ENCODE measurements around the gene FAIM2. TPM values are rescaled to one million over a fixed set of nuclear protein-coding genes. Genes with fewer than 3 reads are reported as not detected.
A peak's percentile ranks its signal among the peaks of the same experiment; 100 is the strongest.

Gene FAIM2
- total and polyA plus RNA-seq, 10 of the 15 experiments (the other 5 are each of a cell fraction or from before 2014, with no cell fraction given), result not detected

GRCh38 chr12:49903351-49903699 is 375 bp downstream of the FAIM2 start:
- ChIA-PET RAD21 (ENCODE audit: unreplicated experiment) (no interaction called here), SMC1A (ENCODE audit: uncharacterized antibody, unreplicated experiment) (no interaction called here), CTCF (no interaction called here), POLR2A (no interaction called here)
- Histone ChIP-seq H3K4me1 (ENCODE audit: control insufficient read depth, insufficient read depth, low read length) (no peaks in the 10 kb centered on the region), H3K9ac (ENCODE audit: control insufficient read depth, insufficient read depth, low read length) (no peak overlapping the region), H4K20me1 (ENCODE audit: control insufficient read depth, insufficient read depth) (no peaks in the 10 kb centered on the region), H3K27ac (ENCODE audit: control insufficient read depth, insufficient read depth) (no peak overlapping the region), H3K27me3 (replicated peaks in 1 of 2; ENCODE audit: control insufficient read depth in 2 of 2, insufficient read depth in 2 of 2, low read length in 1 of 2) (peaks cover 8 to 9% of the 10 kb centered on the region in 2 experiments), H2AFZ (ENCODE audit: control insufficient read depth, low read depth, low read length) (no peak overlapping the region), H3K9me3 (replicated peaks; ENCODE audit: control insufficient read depth, insufficient read depth, low read length) (no peaks in the 10 kb centered on the region), H3K4me2 (ENCODE audit: control insufficient read depth, insufficient read depth) (no peak overlapping the region), H3K4me3 (no peak overlapping the region), H3K36me3 (ENCODE audit: control insufficient read depth in 2 of 2, insufficient read depth in 2 of 2, low read length in 1 of 2) (no peaks in the 10 kb centered on the region), H3K79me2 (ENCODE audit: control insufficient read depth, insufficient read depth, low read length) (no peaks in the 10 kb centered on the region)
- in situ Hi-C loops (cut with MboI), result no loop called here
- 55% methylated on average over 12 of the region's 12 CpGs for WGBS (ENCODE audit: insufficient coverage, insufficient replicate concordance, low lambda C conversion rate, missing lambda C conversion rate)
- no TSS peak for BruUV-seq (replicated peaks)
- TF ChIP-seq YY1 (IDR thresholded peaks at IDR 0.05; ENCODE audit: low read depth, low read length) (no peak), SMC3 (IDR thresholded peaks at IDR 0.05; ENCODE audit: borderline replicate concordance, low read length) (no peak), NFYA (IDR thresholded peaks at IDR 0.05; ENCODE audit: borderline replicate concordance, low read depth, low read length) (no peak), MEF2B (IDR thresholded peaks at IDR 0.05; ENCODE audit: partially characterized antibody, poor library complexity, severe bottlenecking) (no peak), NRF1 (conservative IDR thresholded peaks at IDR 0.05; ENCODE audit: low read depth, low read length) (no peak), HCFC1 (IDR thresholded peaks at IDR 0.05; ENCODE audit: low read length) (no peak)
- FAIRE-seq, result no peak
- ATAC-seq, result no peak
- intact Hi-C loops (cut with micrococcal nuclease; ENCODE audit: unreplicated experiment), result no loop called here
- no peak for DNase-seq (ENCODE audit: low read depth, low spot score)

GRCh38 chr12:49902399-49903350 is 1.0 kb downstream of the FAIM2 start:
- in situ Hi-C loops (cut with MboI) (no loop called here), intact Hi-C loops (cut with micrococcal nuclease; ENCODE audit: unreplicated experiment) (no loop called here)
- RAD21 ChIA-PET (ENCODE audit: unreplicated experiment), result no interaction called here

More at GRCh38 chr12:49902399-49903350, 1.0 kb downstream of the FAIM2 start:
- ATAC-seq (peak; percentile 32; the same call in 1 of the 3 replicates), FAIRE-seq (no peak), DNase-seq (ENCODE audit: low read depth, low spot score) (no peak)
- Histone ChIP-seq H2AFZ (ENCODE audit: control insufficient read depth, low read depth, low read length) (no peak overlapping the region), H3K9ac (ENCODE audit: control insufficient read depth, insufficient read depth, low read length) (no peak overlapping the region), H3K4me3 (no peak overlapping the region), H3K27ac (ENCODE audit: control insufficient read depth, insufficient read depth) (no peak overlapping the region), H3K4me2 (ENCODE audit: control insufficient read depth, insufficient read depth) (no peak overlapping the region), H3K4me1 (ENCODE audit: control insufficient read depth, insufficient read depth, low read length) (no peaks in the 10 kb centered on the region), H4K20me1 (ENCODE audit: control insufficient read depth, insufficient read depth) (no peaks in the 10 kb centered on the region), H3K79me2 (ENCODE audit: control insufficient read depth, insufficient read depth, low read length) (no peaks in the 10 kb centered on the region), H3K9me3 (replicated peaks; ENCODE audit: control insufficient read depth, insufficient read depth, low read length) (no peaks in the 10 kb centered on the region), H3K36me3 (ENCODE audit: control insufficient read depth in 2 of 2, insufficient read depth in 2 of 2, low read length in 1 of 2) (no peaks in the 10 kb centered on the region), H3K27me3 (replicated peaks in 1 of 2; ENCODE audit: control insufficient read depth in 2 of 2, insufficient read depth in 2 of 2, low read length in 1 of 2) (peaks cover 8 to 9% of the 10 kb centered on the region in 2 experiments)
- no TSS peak for BruUV-seq (replicated peaks)
- POLR2A ChIA-PET, result no interaction called here
- 35% methylated on average over 16 of the region's 16 CpGs for WGBS (ENCODE audit: insufficient coverage, insufficient replicate concordance, low lambda C conversion rate, missing lambda C conversion rate)
- SMC1A ChIA-PET (ENCODE audit: uncharacterized antibody, unreplicated experiment), result no interaction called here
- CTCF ChIA-PET, result no interaction called here
- TF ChIP-seq RUNX3 (IDR thresholded peaks at IDR 0.05; ENCODE audit: low read length) (no peak), BCL11A (IDR thresholded peaks at IDR 0.05; ENCODE audit: low read depth, low read length) (no peak), NRF1 (conservative IDR thresholded peaks at IDR 0.05; ENCODE audit: low read depth, low read length) (no peak), KAT2A (conservative IDR thresholded peaks at IDR 0.05; ENCODE audit: control insufficient read depth, low read depth, low read length) (no peak)
- TF ChIP-seq, protein P1, sequence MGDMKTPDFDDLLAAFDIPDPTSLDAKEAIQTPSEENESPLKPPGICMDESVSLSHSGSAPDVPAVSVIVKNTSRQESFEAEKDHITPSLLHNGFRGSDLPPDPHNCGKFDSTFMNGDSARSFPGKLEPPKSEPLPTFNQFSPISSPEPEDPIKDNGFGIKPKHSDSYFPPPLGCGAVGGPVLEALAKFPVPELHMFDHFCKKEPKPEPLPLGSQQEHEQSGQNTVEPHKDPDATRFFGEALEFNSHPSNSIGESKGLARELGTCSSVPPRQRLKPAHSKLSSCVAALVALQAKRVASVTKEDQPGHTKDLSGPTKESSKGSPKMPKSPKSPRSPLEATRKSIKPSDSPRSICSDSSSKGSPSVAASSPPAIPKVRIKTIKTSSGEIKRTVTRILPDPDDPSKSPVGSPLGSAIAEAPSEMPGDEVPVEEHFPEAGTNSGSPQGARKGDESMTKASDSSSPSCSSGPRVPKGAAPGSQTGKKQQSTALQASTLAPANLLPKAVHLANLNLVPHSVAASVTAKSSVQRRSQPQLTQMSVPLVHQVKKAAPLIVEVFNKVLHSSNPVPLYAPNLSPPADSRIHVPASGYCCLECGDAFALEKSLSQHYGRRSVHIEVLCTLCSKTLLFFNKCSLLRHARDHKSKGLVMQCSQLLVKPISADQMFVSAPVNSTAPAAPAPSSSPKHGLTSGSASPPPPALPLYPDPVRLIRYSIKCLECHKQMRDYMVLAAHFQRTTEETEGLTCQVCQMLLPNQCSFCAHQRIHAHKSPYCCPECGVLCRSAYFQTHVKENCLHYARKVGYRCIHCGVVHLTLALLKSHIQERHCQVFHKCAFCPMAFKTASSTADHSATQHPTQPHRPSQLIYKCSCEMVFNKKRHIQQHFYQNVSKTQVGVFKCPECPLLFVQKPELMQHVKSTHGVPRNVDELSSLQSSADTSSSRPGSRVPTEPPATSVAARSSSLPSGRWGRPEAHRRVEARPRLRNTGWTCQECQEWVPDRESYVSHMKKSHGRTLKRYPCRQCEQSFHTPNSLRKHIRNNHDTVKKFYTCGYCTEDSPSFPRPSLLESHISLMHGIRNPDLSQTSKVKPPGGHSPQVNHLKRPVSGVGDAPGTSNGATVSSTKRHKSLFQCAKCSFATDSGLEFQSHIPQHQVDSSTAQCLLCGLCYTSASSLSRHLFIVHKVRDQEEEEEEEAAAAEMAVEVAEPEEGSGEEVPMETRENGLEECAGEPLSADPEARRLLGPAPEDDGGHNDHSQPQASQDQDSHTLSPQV (IDR thresholded peaks at IDR 0.05), result no peak

Data from GM12878 (cell line).